ENCODE measurements around the gene SF1. TPM values are rescaled to one million over a fixed set of nuclear protein-coding genes. Genes with fewer than 3 reads are reported as not detected.

SF1 gene
- total RNA-seq (1,000 to 10,000 TPM; 1,632 to 1,657 TPM), total RNA-seq (161 to 802 (median 373) reads per million in 172 experiments)
- 303 TPM for polyA plus RNA-seq (2013, experiment 1 of 2)
- 470 TPM for polyA plus RNA-seq (2013, experiment 2 of 2)

- Histone ChIP-seq H3K36me3 (ENCODE audit: insufficient read depth, low read length) (peaks cover 37% of the 10 kb centered on the region), H3K27me3 (ENCODE audit: control insufficient read depth in 1 of 2, insufficient read depth in 2 of 2, low read length in 2 of 2) (no peaks in the 10 kb centered on the region), H3K4me3 (ENCODE audit: low read length) (peak within 1 kb of the TSS; percentile 74), H3K27ac (ENCODE audit: low read depth in 1 of 2, low read length in 2 of 2) (peak within 1 kb of the TSS; percentile 94 to 98), H3K4me1 (ENCODE audit: insufficient read depth, low read length) (peaks cover 52% of the 10 kb centered on the region), H3K9me3 (ENCODE audit: control insufficient read depth in 1 of 2, insufficient read depth in 1 of 2, low read length in 2 of 2) (no peaks in the 10 kb centered on the region)
- Mint-ChIP-seq H3K36me3 (ENCODE audit: low read depth) (peaks cover 49% of the 10 kb centered on the region), H3K4me1 (ENCODE audit: low read depth) (peaks cover 70% of the 10 kb centered on the region), H3K4me3 (peak within 1 kb of the TSS; percentile 95), H3K27ac (peak within 1 kb of the TSS; percentile 99), H3K9me3 (no peaks in the 10 kb centered on the region), H3K27me3 (no peaks in the 10 kb centered on the region)
- POLR2A ChIA-PET, result interaction anchor here (0.5 to 11.6 kb wide), 66 partner anchors 9 to 1938 kb away, joined by 3 to 596 read pairs (median 5); partner anchors contain the start of genes CCDC88B, CDC42BPG, EHD1 and FAM89B
- CTCF ChIA-PET, result interaction anchor here (0.7 to 1.4 kb wide), 7 partner anchors 10 to 339 kb away, joined by 3 to 8 read pairs (median 4); partner anchors contain the start of genes RASGRP2 and ZNHIT2
- TF ChIP-seq CTCF (IDR thresholded peaks at IDR 0.05), result no peak
- intact Hi-C loops (cut with DNase I, micrococcal nuclease), result loop anchor here (1.0 to 10.0 kb wide), 5 partner anchors 32 to 99 kb away; partner anchors contain the start of genes RASGRP2 (in 2 of the 2), EHD1 (in 1 of the 2) and MEN1 (in 1 of the 2)
- DNase-seq, result peak; percentile 96 to 100 (median 98)
- peak; percentile 81 for ATAC-seq (ENCODE audit: poor library complexity)
These were observed at the start of gene SF1 for GRCh38 chr11:64778473-64779298. Gene SF1 (minus strand): TSS chr11:64778542. CDS start chr11:64778392, 150 bp downstream.

GRCh38 chr11:64827451-64827839 is 49.1 kb upstream of the SF1 start:
- Mint-ChIP-seq H3K36me3 (ENCODE audit: low read depth) (peaks cover 14% of the 10 kb centered on the region), H3K4me3 (no peak overlapping the region), H3K27ac (no peak overlapping the region), H3K4me1 (ENCODE audit: low read depth) (no peaks in the 10 kb centered on the region), H3K27me3 (no peaks in the 10 kb centered on the region), H3K9me3 (no peaks in the 10 kb centered on the region)
- ATAC-seq (ENCODE audit: poor library complexity) (no peak), DNase-seq (peak in 1 of 14 experiments; percentile 28)
- Histone ChIP-seq H3K27ac (ENCODE audit: low read depth in 1 of 2, low read length in 2 of 2) (no peak overlapping the region), H3K4me1 (ENCODE audit: insufficient read depth, low read length) (no peaks in the 10 kb centered on the region), H3K4me3 (ENCODE audit: low read length) (no peak overlapping the region), H3K27me3 (ENCODE audit: control insufficient read depth in 1 of 2, insufficient read depth in 2 of 2, low read length in 2 of 2) (no peaks in the 10 kb centered on the region), H3K36me3 (ENCODE audit: insufficient read depth, low read length) (peaks cover 5% of the 10 kb centered on the region), H3K9me3 (ENCODE audit: control insufficient read depth in 1 of 2, insufficient read depth in 1 of 2, low read length in 2 of 2) (no peaks in the 10 kb centered on the region)
- ChIA-PET POLR2A (no interaction called here), CTCF (no interaction called here)
- intact Hi-C loops (cut with DNase I, micrococcal nuclease), result no loop called here
- no peak for TF ChIP-seq CTCF (IDR thresholded peaks at IDR 0.05)

GRCh38 chr11:64826578-64827450 is 48.5 kb upstream of the SF1 start:
- ChIA-PET CTCF (no interaction called here), POLR2A (no interaction called here)
- H3K4me3 ChIP-seq (ENCODE audit: low read length), result no peak overlapping the region
- Mint-ChIP-seq H3K27ac (no peak overlapping the region), H3K27me3 (no peaks in the 10 kb centered on the region), H3K4me1 (ENCODE audit: low read depth) (no peaks in the 10 kb centered on the region), H3K36me3 (ENCODE audit: low read depth) (peaks cover 10% of the 10 kb centered on the region), H3K4me3 (no peak overlapping the region), H3K9me3 (no peaks in the 10 kb centered on the region)
- H3K36me3 ChIP-seq (ENCODE audit: insufficient read depth, low read length), result peaks cover 5% of the 10 kb centered on the region
- no peaks in the 10 kb centered on the region for H3K9me3 ChIP-seq (ENCODE audit: control insufficient read depth in 1 of 2, insufficient read depth in 1 of 2, low read length in 2 of 2)
- no peak for TF ChIP-seq CTCF (IDR thresholded peaks at IDR 0.05)
- intact Hi-C loops (cut with DNase I, micrococcal nuclease), result no loop called here
- no peaks in the 10 kb centered on the region for H3K27me3 ChIP-seq (ENCODE audit: control insufficient read depth in 1 of 2, insufficient read depth in 2 of 2, low read length in 2 of 2)
- H3K4me1 ChIP-seq (ENCODE audit: insufficient read depth, low read length), result no peaks in the 10 kb centered on the region
- H3K27ac ChIP-seq (ENCODE audit: low read depth in 1 of 2, low read length in 2 of 2), result no peak overlapping the region
- no peak for DNase-seq
- ATAC-seq (ENCODE audit: poor library complexity), result no peak

Data from CD4-positive, alpha-beta T cell (primary cell).